PC-3 (cell line): Measurements from ENCODE around the gene ASB9. TPM values are rescaled to one million over a fixed set of nuclear protein-coding genes. Genes with fewer than 3 reads are reported as not detected.

ENCODE experiments used
- ATAC-seq: fragments of 200-7000 bp; cut with Tn5 transposase; 2 replicates; pipeline ENCODE4 v1.9.1; 2020; ENCODE audit warnings: mild to moderate bottlenecking, moderate library complexity
- BruUV-seq: library from RNA; stranded (reverse); fragments of 400-500 nt; replicated peaks from 2 replicates; lab custom pipeline; 2021; lab: Mats Ljungman, UMichigan
- CTCF ChIA-PET: fragments of 300-600 bp; sonication (Branson Sonifier 250); formaldehyde crosslinking; loops from one replicate; lab custom pipeline; 2022; ENCODE audit warnings: antibody characterized with exemption; lab: Charles Lee
- POLR2A ChIA-PET: fragments of 300-600 bp; sonication (Branson Sonifier 250); formaldehyde crosslinking; loops from one replicate; lab custom pipeline; 2022; ENCODE audit warnings: antibody characterized with exemption; ENCODE audit not compliant: unreplicated experiment; lab: Charles Lee
- DNase-seq: peaks from one replicate; pipeline ENCODE4 v3.0.0-alpha.2; 2015
- H2AFZ ChIP-seq: fragments of 300-600 bp; sonication (generic); 2 replicates; pipeline ENCODE4 v1.6.0; 2016; ENCODE audit warnings: antibody characterized with exemption, low read length
- H3F3A ChIP-seq: fragments of 300-600 bp; sonication (generic); one replicate; pipeline ENCODE4 v1.6.0; 2017; ENCODE audit warnings: antibody characterized with exemption, low read length, control low read depth, mild to moderate bottlenecking; ENCODE audit not compliant: unreplicated experiment
- H3K27ac ChIP-seq: fragments of 300-600 bp; sonication (generic); 2 replicates; pipeline ENCODE4 v1.5.1; 2016; ENCODE audit warnings: mild to moderate bottlenecking, low read length
- H3K27me3 ChIP-seq: fragments of 300-600 bp; sonication (generic); 2 replicates; pipeline ENCODE4 v1.6.1; 2016; ENCODE audit warnings: low read length, mixed read lengths
- H3K36me3 ChIP-seq: fragments of 300-600 bp; sonication (generic); 2 replicates; pipeline ENCODE4 v1.6.1; 2016; ENCODE audit warnings: low read depth, mixed run types, low read length, mixed read lengths
- H3K4me1 ChIP-seq: fragments of 300-600 bp; sonication (generic); 2 replicates; pipeline ENCODE4 v1.5.1; 2016; ENCODE audit warnings: low read length; ENCODE audit not compliant: insufficient read depth
- H3K4me2 ChIP-seq: fragments of 300-600 bp; sonication (generic); 2 replicates; pipeline ENCODE4 v1.6.0; 2016; ENCODE audit warnings: low read length
- H3K4me3 ChIP-seq: fragments of 300-600 bp; sonication (generic); 2 replicates; pipeline ENCODE4 v1.5.1; 2016; ENCODE audit warnings: mild to moderate bottlenecking, low read length, mixed read lengths
- H3K79me2 ChIP-seq: fragments of 300-600 bp; sonication (generic); 2 replicates; pipeline ENCODE4 v1.6.1; 2017; ENCODE audit warnings: low read length, mixed read lengths
- H3K9ac ChIP-seq: fragments of 300-600 bp; sonication (generic); 2 replicates; pipeline ENCODE4 v1.6.0; 2016; ENCODE audit warnings: mild to moderate bottlenecking, low read length
- H3K9me2 ChIP-seq: fragments of 300-600 bp; sonication (generic); replicated peaks from 2 replicates; pipeline ENCODE4 v1.6.1; 2016; ENCODE audit warnings: mixed run types, low read length, mixed read lengths
- H3K9me3 ChIP-seq: fragments of 300-600 bp; sonication (generic); 2 replicates; pipeline ENCODE4 v1.6.1; 2016; ENCODE audit warnings: low read length, mixed read lengths
- H4K20me1 ChIP-seq: fragments of 300-600 bp; sonication (generic); 2 replicates; pipeline ENCODE4 v1.6.1; 2016; ENCODE audit warnings: low read length, mixed read lengths
- CTCF ChIP-seq: fragments of 300-600 bp; sonication (generic); conservative IDR thresholded peaks from 2 replicates; pipeline ENCODE4 v1.5.1; 2017; ENCODE audit warnings: antibody characterized with exemption, low read depth, mild to moderate bottlenecking, low read length
- EZH2 ChIP-seq: fragments of 300-600 bp; sonication (generic); IDR thresholded peaks from one replicate; pipeline ENCODE4 v1.6.1; 2017; ENCODE audit warnings: antibody characterized with exemption, mild to moderate bottlenecking, low read length; ENCODE audit not compliant: unreplicated experiment
- EZH2phosphoT487 ChIP-seq: fragments of 300-600 bp; sonication (generic); IDR thresholded peaks from 2 replicates; pipeline ENCODE4 v1.6.1; 2018; ENCODE audit warnings: mild to moderate bottlenecking, antibody characterized with exemption, low read length, borderline replicate concordance
- intact Hi-C: fragments of 100-400 bp; cut with micrococcal nuclease; formaldehyde crosslinking; loops from 2 replicates; pipeline ENCODE4 v1.9.0; 2023
- total RNA-seq: library from RNA; depleted of rRNA; stranded (reverse); fragments of >200 nt; gene quantifications from 2 replicates; pipeline ENCODE4 v1.2.3, GENCODE V29; 2014

The ASB9 gene
- total RNA-seq, 1 experiment from 2014 or later, result 31.5 TPM

GRCh38 chrX:15269120-15269519, 763 bp downstream of the ASB9 start:
- H3K4me1 ChIP-seq, result peaks cover 28% of the 10 kb centered on the region
- DNase-seq (peak; percentile 70), ATAC-seq (peak; percentile 52)
- H3K9ac ChIP-seq, result peak overlapping the region; percentile 88
- no TSS peak for BruUV-seq
- H3K9me2 ChIP-seq, result no peaks in the 10 kb centered on the region
- TF ChIP-seq CTCF (no peak), EZH2 (no peak), EZH2phosphoT487 (no peak)
- no peaks in the 10 kb centered on the region for H3K36me3 ChIP-seq
- no peaks in the 10 kb centered on the region for H3F3A ChIP-seq
- peak overlapping the region; percentile 70 for H3K4me3 ChIP-seq
- H2AFZ ChIP-seq, result peak overlapping the region; percentile 63
- H3K9me3 ChIP-seq, result no peaks in the 10 kb centered on the region
- H4K20me1 ChIP-seq, result no peaks in the 10 kb centered on the region
- POLR2A ChIA-PET, result interaction anchor here (0.7 kb wide), 1 partner anchor 1044 kb away, joined by 3 read pairs; no protein-coding TSS in a partner anchor
- peak overlapping the region; percentile 82 for H3K4me2 ChIP-seq
- intact Hi-C loops, result loop anchor here (1.0 to 2.0 kb wide), 2 partner anchors 24 to 66 kb away; partner anchors contain the start of gene PIGA
- H3K27me3 ChIP-seq, result no peaks in the 10 kb centered on the region
- H3K27ac ChIP-seq, result peak overlapping the region; percentile 100
- CTCF ChIA-PET, result no interaction called here
- no peaks in the 10 kb centered on the region for H3K79me2 ChIP-seq

- TF ChIP-seq EZH2phosphoT487 (no peak), CTCF (no peak), EZH2 (no peak)
- no peak overlapping the region for H3K4me2 ChIP-seq
- H3K79me2 ChIP-seq, result no peaks in the 10 kb centered on the region
- POLR2A ChIA-PET, result no interaction called here
- BruUV-seq, result no TSS peak
- no peaks in the 10 kb centered on the region for H3K9me3 ChIP-seq
- CTCF ChIA-PET, result no interaction called here
- no peaks in the 10 kb centered on the region for H4K20me1 ChIP-seq
- H3K4me3 ChIP-seq, result no peak overlapping the region
- no peaks in the 10 kb centered on the region for H3K9me2 ChIP-seq
- intact Hi-C loops, result no loop called here
- no peaks in the 10 kb centered on the region for H3F3A ChIP-seq
- H2AFZ ChIP-seq, result no peak overlapping the region
- no peaks in the 10 kb centered on the region for H3K36me3 ChIP-seq
- peaks cover 10% of the 10 kb centered on the region for H3K4me1 ChIP-seq
- DNase-seq (peak; percentile 56), ATAC-seq (peak; percentile 65)
- no peak overlapping the region for H3K9ac ChIP-seq
- peak overlapping the region; percentile 29 for H3K27ac ChIP-seq
- no peaks in the 10 kb centered on the region for H3K27me3 ChIP-seq
These were observed 15.0 kb downstream of the ASB9 start for GRCh38 chrX:15254852-15255251.

GRCh38 chrX:15245896-15246295, 24.0 kb downstream of the ASB9 start:
- Histone ChIP-seq H3K9me3 (no peaks in the 10 kb centered on the region), H3K4me3 (no peak overlapping the region), H3K36me3 (no peaks in the 10 kb centered on the region), H3K79me2 (no peaks in the 10 kb centered on the region), H3K4me1 (no peaks in the 10 kb centered on the region), H2AFZ (no peak overlapping the region), H3K9ac (no peak overlapping the region), H3F3A (no peaks in the 10 kb centered on the region), H3K27me3 (no peaks in the 10 kb centered on the region), H4K20me1 (no peaks in the 10 kb centered on the region), H3K9me2 (no peaks in the 10 kb centered on the region), H3K4me2 (no peak overlapping the region), H3K27ac (no peak overlapping the region)
- ATAC-seq (no peak), DNase-seq (no peak)
- no TSS peak for BruUV-seq
- no peak for TF ChIP-seq EZH2phosphoT487
- no peak for TF ChIP-seq EZH2
- no peak for TF ChIP-seq CTCF
- intact Hi-C loops, result no loop called here
- ChIA-PET POLR2A (no interaction called here), CTCF (no interaction called here)
